Measurements from ENCODE around the gene PCED1A.

Gene PCED1A

DNA sequence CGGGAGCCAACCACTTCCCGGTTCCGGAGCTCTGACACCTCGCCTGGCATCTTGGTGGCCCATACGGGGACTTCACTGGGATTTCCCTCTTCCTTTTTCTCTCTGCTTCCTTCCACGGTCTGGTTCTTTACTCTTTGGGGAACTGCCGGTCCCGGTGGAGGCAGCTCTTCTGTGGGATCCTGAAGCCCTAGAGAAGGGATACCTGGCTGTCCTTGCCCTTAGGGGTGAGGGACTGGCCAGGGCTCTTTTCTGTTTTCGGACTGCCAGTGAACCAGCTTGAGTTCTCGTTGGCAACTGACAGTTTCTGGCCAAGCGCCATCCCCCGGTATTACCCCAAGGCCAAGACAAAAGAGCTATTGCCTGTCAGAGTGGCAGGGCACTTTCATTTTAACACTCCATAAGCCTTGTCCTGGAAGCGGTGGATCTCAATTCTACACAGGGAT lies 39.1 kb downstream of the PCED1A start:
- peak; percentile 50 for DNase-seq

DNA sequence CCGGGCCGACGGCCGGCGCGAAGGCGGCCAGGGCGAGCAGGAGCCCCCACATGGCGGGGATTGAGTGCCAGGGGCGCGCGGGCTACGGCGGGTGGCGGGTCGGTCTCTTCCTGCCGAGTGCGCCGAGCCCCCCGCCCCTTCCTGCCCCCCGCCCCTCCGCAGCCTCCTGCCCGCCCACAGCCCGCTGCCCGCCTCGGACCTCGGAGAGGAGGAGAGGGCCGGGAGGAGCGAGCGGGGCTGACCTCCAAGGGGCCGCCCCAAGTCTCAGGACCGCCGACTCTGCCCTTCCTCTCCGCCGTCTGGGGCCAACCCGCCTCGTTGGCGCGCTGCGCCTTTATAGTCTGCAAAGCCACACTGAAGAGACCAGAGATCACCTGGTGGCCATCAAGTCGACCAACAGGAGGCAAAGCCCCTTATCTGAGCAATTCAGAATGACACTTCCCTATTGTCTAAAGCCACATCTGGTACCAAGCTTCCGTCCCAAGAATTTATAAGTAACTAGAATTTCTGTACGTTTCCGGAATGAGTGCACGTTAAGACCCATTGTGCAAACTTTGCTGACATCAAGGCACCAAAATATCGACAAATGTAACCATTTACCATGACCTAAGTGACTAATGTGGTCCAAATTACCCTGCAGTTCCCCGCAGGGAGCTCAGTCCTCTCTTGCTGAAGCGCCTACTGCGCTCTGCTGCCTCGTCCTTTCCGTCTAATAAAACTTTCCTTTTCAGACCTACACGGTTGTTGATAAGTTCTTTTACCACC lies 39.8 kb downstream of the PCED1A start, which contains the start of gene CPXM1:
Gene CPXM1, minus strand, starts transcription at position 107 of the 765 bp plus-strand sequence. Its CDS starts 55 bp downstream, at position 52.
- peak; percentile 85 for DNase-seq

DNA sequence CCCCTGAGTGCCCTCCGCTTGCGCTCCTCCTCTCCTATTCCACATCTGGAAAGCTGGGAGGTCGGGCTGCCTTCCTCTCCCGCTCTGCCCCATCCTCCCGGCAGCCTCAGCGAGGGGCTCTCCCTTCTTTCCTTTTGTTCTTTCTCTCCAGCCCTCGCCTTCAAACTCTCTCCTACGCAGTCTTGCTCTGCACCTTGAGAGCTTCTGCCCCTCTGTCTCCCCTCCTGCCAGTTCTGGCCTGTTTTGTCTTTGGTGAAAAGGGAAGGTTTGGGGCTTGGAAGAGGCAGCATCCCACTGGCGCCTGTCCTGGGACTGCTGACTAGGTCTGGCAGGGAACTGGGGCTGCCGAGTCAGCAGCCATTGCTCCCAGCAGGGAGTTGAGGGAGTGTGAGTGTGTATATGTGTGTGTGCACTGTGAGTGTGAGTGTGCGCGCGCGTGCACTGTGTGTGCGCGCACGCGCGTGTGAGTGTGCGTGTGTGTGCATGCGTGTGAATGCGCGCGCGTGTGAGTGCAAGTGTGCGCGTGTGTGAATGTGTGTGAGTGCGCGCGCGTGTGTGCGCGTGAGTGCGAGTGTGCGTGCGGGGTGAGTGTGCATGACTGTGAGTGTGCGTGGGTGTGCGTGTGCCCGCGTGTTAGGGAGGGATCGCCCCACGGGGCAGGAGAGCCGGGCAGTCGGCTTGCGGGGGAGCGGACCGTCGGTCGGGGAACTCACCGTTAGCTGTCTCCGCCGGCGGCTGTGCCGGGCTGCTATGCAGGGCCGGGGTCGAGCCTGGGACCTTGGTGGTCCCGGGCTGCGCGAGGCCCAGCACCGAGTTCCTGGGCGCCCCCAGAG lies 40.6 kb downstream of the PCED1A start:
- DNase-seq = no peak

DNA sequence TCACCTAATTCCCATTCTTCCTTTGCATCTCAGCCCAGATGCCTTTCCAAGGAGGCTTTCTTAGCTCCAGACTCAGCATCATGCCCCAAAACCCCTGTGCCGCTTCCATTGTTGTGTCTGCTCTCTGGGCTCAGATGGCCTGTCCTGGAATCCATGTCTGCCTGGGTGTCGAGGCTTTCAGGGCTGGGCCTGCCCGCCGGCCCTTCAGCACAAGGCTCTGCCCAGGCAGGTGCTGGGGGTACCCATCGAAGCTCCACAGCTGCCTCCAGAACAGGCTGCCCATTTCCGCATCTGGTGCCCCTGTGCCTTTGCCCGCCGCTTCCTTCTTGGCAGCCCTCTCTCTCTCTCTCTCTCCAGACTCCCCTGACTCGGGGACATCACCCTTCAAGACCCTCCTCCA lies 41.2 kb downstream of the PCED1A start:
- no peak for DNase-seq

DNA sequence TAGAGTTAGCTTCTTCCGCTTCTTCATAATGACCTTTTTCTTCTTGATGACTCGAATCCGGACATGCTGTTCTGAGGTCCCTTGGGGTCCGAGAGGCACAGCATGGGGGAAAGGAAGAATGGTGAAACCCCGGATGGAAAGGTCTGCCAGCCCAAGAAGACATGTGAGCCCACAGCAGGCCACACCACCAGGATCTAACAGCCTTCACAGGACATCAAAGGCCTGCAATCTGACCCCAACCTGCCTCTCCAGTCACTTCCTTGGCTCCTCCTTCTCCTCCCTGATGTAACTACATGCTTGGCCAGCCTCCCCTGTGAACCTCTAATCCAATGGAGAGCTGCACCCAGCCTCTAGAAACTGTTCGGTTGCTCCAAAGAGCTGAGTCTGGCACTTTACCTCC lies 41.6 kb downstream of the PCED1A start:
- no peak for DNase-seq

DNA sequence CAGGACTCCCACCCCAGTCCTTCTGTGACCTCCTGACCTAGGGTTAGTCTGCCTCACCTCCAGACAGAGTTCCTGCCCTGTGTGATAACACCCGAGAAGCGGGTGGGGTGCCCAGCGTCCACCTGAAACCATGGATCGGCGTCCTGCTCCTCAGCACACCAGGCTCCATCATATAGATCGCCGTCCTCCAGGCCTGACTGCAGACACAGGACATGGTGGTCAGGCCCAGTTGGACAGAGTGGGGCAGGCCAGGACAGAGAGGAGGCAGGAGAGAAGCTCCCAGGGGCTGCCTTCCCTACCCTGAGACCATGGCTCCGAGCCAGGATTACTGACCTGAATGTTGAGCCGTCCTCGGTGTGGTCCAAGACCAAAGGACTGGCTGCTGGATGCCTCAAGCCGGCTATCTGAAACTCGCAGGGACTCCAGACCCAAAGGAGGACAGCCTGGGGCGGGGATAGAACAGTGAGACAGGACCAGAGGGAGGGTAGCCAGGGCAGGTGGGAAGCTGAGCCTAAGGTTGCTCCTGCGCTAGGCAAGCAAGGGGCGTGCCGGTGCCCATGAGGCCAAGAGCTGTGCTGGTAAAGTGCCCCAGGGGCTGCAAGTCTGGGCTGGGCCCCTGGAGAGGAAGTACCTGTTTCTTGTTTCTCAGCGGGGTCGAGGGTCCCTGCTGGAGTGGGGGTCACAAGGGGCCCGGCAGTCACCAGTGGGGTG lies 42.2 kb downstream of the PCED1A start:
- DNase-seq = no peak

DNA sequence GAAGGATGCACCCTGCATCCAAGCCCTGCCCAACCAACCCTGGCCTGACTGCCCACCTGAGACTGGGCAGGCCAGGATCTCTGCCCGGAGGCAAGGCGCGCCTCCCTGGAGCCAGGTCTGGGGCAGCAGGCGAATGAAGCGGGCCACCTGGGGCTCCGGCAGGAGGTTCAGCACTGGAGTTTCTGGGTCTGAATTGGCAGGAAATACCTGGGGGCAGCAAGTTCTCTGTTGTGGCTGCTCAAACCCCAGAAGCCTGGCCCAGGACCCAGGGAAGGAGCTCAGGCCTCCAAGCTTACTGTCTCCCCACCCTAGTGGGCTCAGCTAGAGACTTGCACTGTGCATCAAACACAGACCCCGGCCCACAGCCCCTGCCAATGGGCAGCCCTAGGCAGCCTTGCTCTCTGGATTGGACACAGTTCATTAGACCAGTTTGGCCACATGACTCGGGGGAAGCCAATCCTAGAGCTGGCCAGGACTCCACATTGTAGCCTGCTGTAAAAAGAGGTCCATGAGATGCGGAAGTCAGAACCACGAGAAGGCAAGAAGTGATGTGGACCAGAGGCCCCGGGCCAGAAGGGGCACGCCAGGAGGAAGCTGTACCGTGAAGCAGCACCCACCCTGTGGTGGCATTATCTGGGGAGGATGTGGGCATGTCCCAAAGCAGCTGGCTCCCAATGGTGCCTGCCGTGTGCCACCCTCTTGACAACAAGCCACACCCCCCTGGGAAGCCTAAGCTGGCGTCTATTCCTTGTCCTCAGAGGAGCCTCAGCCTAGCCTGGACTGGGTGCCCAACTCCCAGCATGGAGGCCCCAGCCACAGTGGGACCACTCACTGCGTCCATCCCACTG lies 43.1 kb downstream of the PCED1A start:
- DNase-seq = no peak

DNA sequence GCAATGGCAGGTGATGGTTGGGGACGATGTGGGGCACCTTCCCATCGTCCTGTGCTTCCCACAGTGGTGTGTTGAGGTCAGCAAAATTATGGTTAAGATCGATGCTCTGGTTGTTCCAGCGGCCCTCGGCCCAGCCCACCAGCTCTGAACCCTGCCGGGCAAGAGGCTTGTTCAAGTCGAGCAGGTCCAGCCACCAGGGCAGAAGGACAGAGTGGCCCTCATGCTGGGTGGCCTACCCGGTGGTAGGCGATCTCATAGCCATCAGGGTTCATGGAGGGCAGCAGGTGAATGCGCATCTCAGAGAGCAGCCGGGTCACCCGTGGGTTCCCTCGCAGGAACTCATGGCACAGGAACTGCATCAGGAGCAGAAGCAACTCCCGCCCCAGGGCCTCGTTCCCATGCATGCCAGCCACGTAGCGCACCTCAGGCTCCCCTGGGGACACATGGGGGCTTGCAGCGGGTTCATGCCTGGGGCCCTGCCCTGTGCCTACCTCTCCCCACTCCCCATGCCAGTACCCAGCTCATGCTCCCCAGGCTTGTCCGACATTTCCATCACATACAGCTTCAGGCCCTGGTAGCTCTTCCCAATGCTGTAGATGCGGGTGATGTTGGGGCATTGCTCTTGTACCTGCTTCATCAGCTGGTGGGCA lies 44.3 kb downstream of the PCED1A start:
- no peak for DNase-seq

DNA sequence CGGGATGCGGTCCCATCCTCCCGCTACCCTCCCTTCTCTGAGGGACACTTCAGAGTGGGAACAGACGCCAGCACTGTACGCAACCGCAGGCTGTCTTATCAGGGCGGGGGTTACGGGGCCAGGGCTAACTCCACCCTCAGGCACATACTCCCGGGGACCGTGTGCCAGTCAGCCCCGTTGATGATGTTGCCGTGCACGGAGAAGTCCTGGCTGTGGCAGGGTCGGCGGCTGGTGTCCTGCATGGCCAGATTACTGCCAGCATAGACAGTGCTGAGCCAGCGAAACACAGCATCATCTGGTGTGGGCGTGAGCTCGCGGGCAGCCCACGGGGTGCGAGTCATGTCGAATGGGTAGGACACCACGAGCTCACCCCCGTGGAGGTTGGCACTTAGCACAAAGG lies 45.0 kb downstream of the PCED1A start:
- no peak for DNase-seq

DNA sequence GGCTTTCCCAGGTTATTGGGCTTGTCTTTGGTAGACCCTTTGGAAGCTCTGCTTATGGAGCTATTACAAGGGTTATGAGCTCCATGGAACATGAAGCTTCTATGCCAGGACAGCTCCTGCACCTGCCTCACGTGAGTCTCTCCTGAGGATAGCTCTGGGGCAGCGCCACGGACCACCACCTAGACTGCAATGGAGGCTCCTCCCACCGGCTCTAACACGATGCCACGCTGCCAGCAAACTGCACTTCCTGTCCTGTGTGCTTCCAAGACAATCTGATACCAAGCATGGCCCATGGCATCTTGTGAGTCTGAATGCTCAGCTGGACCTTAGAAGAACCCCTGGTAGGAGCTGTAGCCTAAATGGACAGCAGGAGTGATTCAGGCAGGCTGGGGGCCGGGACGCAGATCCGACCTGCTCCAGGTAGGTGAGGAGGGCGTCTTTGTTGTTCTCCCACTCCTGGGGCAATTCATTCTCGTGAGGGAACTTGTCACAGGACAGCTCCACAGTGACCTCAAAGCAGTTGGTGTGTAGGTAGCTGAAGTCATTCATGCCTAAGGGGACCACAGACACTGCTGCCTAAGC lies 45.5 kb downstream of the PCED1A start:
- no peak for DNase-seq

DNA sequence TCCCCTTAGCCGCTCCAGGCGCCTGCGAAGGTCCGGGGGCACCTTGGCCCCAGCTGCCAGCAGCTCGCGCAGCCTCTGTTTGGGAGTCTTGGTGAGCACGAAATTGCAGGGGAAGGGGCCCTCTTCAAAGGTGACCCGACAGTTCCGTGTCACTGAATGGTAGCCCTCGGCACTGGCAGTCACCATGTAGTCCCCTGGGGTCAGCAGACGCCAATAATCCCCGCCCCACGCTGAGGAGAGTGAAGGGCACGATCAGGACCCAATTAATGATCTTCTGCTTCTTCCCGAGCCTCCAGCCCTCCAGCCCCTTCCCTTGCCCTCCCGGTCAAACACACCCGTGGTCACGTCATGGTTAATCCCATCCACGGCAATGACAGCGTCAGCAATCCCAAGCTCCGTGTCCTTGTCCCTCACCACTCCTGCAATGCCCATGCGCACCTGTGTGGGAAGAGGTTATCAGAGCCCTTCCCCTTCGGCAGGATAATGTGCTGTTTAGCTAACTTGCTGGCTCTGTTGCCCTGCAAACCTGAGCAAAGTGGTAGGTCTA lies 46.2 kb downstream of the PCED1A start:
- no peak for DNase-seq

DNA sequence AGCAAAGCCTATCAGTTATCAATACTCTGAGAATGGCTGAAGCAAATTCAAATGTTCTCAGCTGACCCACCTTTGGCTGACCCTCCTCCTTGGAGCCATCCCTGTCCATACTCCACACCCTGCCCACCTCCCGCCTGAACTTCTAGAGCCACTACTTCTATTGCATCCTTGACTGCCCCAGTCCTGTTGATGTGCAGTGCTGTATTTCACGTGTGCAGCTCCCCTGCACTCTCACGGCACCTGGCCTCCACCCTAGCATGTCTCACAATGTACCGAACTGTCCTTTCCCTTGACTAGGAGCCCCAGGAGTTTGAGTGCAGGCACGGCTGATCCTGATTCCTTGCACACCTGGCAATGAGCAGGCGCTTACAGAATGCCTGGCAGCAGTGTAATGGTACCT lies 47.0 kb downstream of the PCED1A start:
- no peak for DNase-seq

Measured in GDM1 (cell line).